Measurements from ENCODE around the gene TMEM14C. TPM values are rescaled to one million over a fixed set of nuclear protein-coding genes. Genes with fewer than 3 reads are reported as not detected.

TMEM14C gene
- total and polyA plus RNA-seq, 7 donors = 64.4 to 161 (median 87.9) TPM

GRCh38 chr6:10722570-10722819 is 375 bp upstream of the TMEM14C start:
- H3K4me1 ChIP-seq = peaks cover 22% of the 10 kb centered on the region
- intact Hi-C loops (cut with DNase I) = loop anchor here (1.0 to 2.0 kb wide), 3 partner anchors 24 to 28 kb away; partner anchors contain the start of genes C6orf52 (in 2 of the 2), PAK1IP1 (in 2 of the 2) and TMEM14B (in 1 of the 2)

GRCh38 chr6:10723567-10723881 is 654 bp downstream of the TMEM14C start:
- no peak for TF ChIP-seq CTCF (IDR thresholded peaks at IDR 0.05)
- DNase-seq = no peak

More at GRCh38 chr6:10722570-10722819, 375 bp upstream of the TMEM14C start:
- no peaks in the 10 kb centered on the region for H3K9me3 ChIP-seq
- ATAC-seq (peak in 1 of 4 donors; percentile 0), DNase-seq (no peak)
- H3K4me3 ChIP-seq = peak overlapping the region; percentile 86
- no peaks in the 10 kb centered on the region for H3K27me3 ChIP-seq (ENCODE audit: insufficient read depth in 3 of 3, low read length in 2 of 3)
- no peak for TF ChIP-seq CTCF (IDR thresholded peaks at IDR 0.05)
- H3K36me3 ChIP-seq (ENCODE audit: insufficient read depth in 1 of 2, low read depth in 1 of 2) = peaks cover 0 to 16% of the 10 kb centered on the region in 2 donors
- WGBS, 3 donors = 0 to 1% (median 0%) methylated on average over 6 of the region's 6 CpGs
- peak overlapping the region; percentile 93 for H3K27ac ChIP-seq

GRCh38 chr6:10725044-10725443 is 2.2 kb downstream of the TMEM14C start:
- Histone ChIP-seq H3K9me3 (no peaks in the 10 kb centered on the region), H3K27ac (no peak overlapping the region), H3K27me3 (ENCODE audit: insufficient read depth in 3 of 3, low read length in 2 of 3) (no peaks in the 10 kb centered on the region), H3K4me3 (no peak overlapping the region), H3K36me3 (ENCODE audit: insufficient read depth in 1 of 2, low read depth in 1 of 2) (peaks cover 0 to 40% of the 10 kb centered on the region in 2 donors), H3K4me1 (peaks cover 25% of the 10 kb centered on the region)
- intact Hi-C loops (cut with DNase I) = no loop called here
- TF ChIP-seq CTCF (IDR thresholded peaks at IDR 0.05) = no peak
- ATAC-seq = no peak
- no peak for DNase-seq
- WGBS, 3 donors = 85 to 87% (median 87%) methylated on average over 6 of the region's 6 CpGs

More at GRCh38 chr6:10723567-10723881, 654 bp downstream of the TMEM14C start:
- intact Hi-C loops (cut with DNase I) = loop anchor here (1.0 to 2.0 kb wide), 3 partner anchors 23 to 29 kb away; partner anchors contain the start of genes TMEM14B (in 2 of the 2), C6orf52 (in 1 of the 2) and PAK1IP1 (in 1 of the 2)
- 17 to 28% (median 18%) methylated on average over 7 of the region's 7 CpGs for WGBS, 3 donors
- H3K27ac ChIP-seq = peak overlapping the region; percentile 93
- no peaks in the 10 kb centered on the region for H3K9me3 ChIP-seq
- H3K36me3 ChIP-seq (ENCODE audit: insufficient read depth in 1 of 2, low read depth in 1 of 2) = peaks cover 0 to 25% of the 10 kb centered on the region in 2 donors
- peak overlapping the region; percentile 86 for H3K4me3 ChIP-seq
- peaks cover 22% of the 10 kb centered on the region for H3K4me1 ChIP-seq
- no peaks in the 10 kb centered on the region for H3K27me3 ChIP-seq (ENCODE audit: insufficient read depth in 3 of 3, low read length in 2 of 3)
- ATAC-seq = peak in 3 of 4 donors; percentile 1 to 20 (median 4)

- Histone ChIP-seq H3K9me3 (no peaks in the 10 kb centered on the region), H3K4me1 (peaks cover 31% of the 10 kb centered on the region), H3K4me3 (no peak overlapping the region), H3K27ac (no peak overlapping the region), H3K27me3 (ENCODE audit: insufficient read depth in 3 of 3, low read length in 2 of 3) (no peaks in the 10 kb centered on the region), H3K36me3 (ENCODE audit: insufficient read depth in 1 of 2, low read depth in 1 of 2) (peaks cover 0 to 46% of the 10 kb centered on the region in 2 donors)
- ATAC-seq (no peak), DNase-seq (no peak)
- intact Hi-C loops (cut with DNase I) = no loop called here
- no peak for TF ChIP-seq CTCF (IDR thresholded peaks at IDR 0.05)
- 60 to 86% (median 70%) methylated on average over 9 of the region's 9 CpGs for WGBS, 3 donors
These were observed 2.8 kb downstream of the TMEM14C start for GRCh38 chr6:10725716-10726115.

- peak in 3 of 4 donors; percentile 30 to 71 (median 45) for ATAC-seq
These were observed 7.4 kb downstream of the TMEM14C start for GRCh38 chr6:10730254-10730653.

More at GRCh38 chr6:10730254-10730653, 7.4 kb downstream of the TMEM14C start:
- Histone ChIP-seq H3K27ac (peak overlapping the region; percentile 36), H3K4me1 (peaks cover 9% of the 10 kb centered on the region), H3K36me3 (ENCODE audit: insufficient read depth in 1 of 2, low read depth in 1 of 2) (peaks cover 2 to 72% of the 10 kb centered on the region in 2 donors), H3K27me3 (ENCODE audit: insufficient read depth in 3 of 3, low read length in 2 of 3) (no peaks in the 10 kb centered on the region), H3K4me3 (no peak overlapping the region), H3K9me3 (no peaks in the 10 kb centered on the region)
- no peak for DNase-seq
- intact Hi-C loops (cut with DNase I) = no loop called here
- no peak for TF ChIP-seq CTCF (IDR thresholded peaks at IDR 0.05)
- 58 to 74% (median 59%) methylated on average over 3 of the region's 3 CpGs for WGBS, 3 donors

Data from psoas muscle (tissue), 8 donors.